Measurements from ENCODE around the gene ADAMTS6. TPM values are rescaled to one million over a fixed set of nuclear protein-coding genes. Genes with fewer than 3 reads are reported as not detected.

ADAMTS6 gene
- total RNA-seq, 3 donors from 2014 or later (not counting 1 experiment from before 2014, with no cell fraction given), result 0.47 to 1.4 (median 1.1) TPM

DNA sequence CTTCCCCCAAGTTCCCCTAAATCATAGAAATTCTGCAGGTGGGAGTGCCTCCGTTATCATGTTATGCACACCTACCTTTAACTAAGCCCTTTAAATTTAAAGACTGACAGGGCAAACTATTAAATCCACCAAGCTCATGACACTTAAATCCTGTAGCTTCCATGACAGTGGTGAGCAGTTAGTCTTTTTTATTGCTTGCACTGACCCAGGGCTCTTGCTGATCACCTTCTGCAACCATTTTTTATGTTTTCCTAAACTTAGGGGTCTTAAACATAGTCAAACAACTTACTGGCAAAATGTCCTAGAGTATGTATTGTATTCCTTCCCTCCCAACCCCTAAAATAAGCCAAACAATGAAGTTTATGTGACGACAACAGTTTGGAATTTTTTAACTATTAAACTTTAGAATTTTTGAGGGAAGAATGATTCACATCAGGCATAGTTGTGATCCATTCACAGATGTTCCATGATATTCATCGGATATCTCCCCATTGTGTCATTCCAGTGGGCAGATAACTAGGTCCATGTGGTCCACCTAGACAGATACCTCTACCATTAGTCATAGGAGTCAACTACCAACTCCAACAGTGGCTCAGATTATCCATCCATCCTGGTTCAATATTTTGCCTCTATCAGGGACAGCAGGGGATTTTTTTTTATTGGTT, 283.1 kb downstream of the ADAMTS6 start:
- ATAC-seq (no peak), DNase-seq (no peak)
- Mint-ChIP-seq H3K36me3 (no peaks in the 10 kb centered on the region), H3K9me3 (no peaks in the 10 kb centered on the region), H3K27me3 (ENCODE audit: low read depth in 2 of 2) (peaks cover 0 to 3% of the 10 kb centered on the region in 2 donors), H3K27ac (no peak overlapping the region), H3K4me1 (no peaks in the 10 kb centered on the region), H3K4me3 (no peak overlapping the region)
- Histone ChIP-seq H3K9me3 (ENCODE audit: control insufficient read depth, insufficient read depth, low read length) (no peaks in the 10 kb centered on the region), H3K4me1 (ENCODE audit: control insufficient read depth, insufficient read depth, low read length) (no peaks in the 10 kb centered on the region), H3K27me3 (ENCODE audit: control insufficient read depth, insufficient read depth, low read length) (no peaks in the 10 kb centered on the region), H3K27ac (ENCODE audit: low read length) (no peak overlapping the region), H3K36me3 (ENCODE audit: control insufficient read depth, insufficient read depth, low read length) (no peaks in the 10 kb centered on the region), H3K4me3 (ENCODE audit: low read length) (no peak overlapping the region)
- intact Hi-C loops (cut with micrococcal nuclease), result no loop called here
- 98% methylated on average over 2 of the region's 3 CpGs for WGBS (ENCODE audit: insufficient coverage)
- TF ChIP-seq, protein P1, sequence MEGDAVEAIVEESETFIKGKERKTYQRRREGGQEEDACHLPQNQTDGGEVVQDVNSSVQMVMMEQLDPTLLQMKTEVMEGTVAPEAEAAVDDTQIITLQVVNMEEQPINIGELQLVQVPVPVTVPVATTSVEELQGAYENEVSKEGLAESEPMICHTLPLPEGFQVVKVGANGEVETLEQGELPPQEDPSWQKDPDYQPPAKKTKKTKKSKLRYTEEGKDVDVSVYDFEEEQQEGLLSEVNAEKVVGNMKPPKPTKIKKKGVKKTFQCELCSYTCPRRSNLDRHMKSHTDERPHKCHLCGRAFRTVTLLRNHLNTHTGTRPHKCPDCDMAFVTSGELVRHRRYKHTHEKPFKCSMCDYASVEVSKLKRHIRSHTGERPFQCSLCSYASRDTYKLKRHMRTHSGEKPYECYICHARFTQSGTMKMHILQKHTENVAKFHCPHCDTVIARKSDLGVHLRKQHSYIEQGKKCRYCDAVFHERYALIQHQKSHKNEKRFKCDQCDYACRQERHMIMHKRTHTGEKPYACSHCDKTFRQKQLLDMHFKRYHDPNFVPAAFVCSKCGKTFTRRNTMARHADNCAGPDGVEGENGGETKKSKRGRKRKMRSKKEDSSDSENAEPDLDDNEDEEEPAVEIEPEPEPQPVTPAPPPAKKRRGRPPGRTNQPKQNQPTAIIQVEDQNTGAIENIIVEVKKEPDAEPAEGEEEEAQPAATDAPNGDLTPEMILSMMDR (IDR thresholded peaks at IDR 0.05), result no peak

DNA sequence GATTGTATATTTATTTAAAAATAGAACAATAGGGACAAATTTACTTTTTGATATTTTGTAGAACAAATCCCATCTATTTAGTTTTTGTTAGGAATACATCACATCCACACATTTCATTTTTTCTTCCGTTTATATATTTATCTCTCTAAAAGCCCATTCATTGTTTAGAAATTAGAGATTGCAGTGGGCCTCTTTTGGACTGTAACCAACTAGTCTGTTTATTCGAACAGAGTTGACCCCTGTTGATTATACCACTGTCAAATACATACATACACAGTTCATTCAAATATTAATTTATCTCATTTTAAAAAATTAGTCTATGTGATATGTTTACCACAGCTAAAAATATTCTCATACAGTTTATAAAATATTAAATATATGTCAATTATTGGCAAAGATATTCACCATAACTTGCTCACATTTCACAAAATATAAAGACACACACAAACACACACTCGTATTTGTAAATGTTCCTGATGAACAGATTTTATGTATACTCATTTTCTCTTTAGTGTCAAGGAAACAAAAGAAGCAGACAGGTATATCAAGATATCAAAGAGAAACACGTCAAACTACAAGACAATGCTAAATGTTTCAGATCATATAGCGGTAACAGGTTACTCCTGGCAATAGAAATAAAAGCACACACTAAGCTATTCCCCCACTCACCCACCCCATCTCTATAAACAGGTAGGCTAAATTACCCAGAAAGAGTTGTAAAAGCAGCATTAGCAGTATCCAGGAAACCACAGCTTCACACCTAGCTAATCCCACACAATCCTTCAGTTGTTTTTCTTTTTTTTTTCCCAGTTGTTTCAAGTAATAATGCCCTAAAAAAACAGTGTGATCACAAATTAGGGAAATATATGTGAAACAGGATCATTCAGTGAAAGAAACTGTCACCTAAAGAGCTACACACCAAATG, 283.9 kb downstream of the ADAMTS6 start:
- peaks cover 0 to 3% of the 10 kb centered on the region in 2 donors for H3K27me3 Mint-ChIP-seq (ENCODE audit: low read depth in 2 of 2)
- no peak for DNase-seq

DNA sequence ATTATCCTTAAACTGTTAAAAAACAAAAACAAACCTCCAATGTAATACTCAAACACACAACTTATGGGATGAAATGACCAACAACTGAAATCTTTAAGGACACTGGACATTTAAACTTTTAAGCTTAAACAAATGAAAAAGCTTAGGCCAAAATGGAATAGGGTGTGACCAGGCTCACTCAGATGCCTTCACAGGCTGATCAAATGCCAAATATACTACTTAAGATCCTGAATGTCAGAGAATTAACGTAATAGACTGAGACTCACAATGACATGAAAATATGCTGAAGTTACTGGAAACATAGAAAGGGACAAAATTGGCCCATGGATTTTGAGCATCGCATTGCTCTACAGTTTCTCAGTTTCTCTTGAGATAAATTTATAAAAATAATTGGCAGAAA, 286.8 kb downstream of the ADAMTS6 start:
- Histone ChIP-seq H3K9me3 (ENCODE audit: control insufficient read depth, insufficient read depth, low read length) (no peaks in the 10 kb centered on the region), H3K4me3 (ENCODE audit: low read length) (no peak overlapping the region), H3K36me3 (ENCODE audit: control insufficient read depth, insufficient read depth, low read length) (no peaks in the 10 kb centered on the region), H3K27me3 (ENCODE audit: control insufficient read depth, insufficient read depth, low read length) (no peaks in the 10 kb centered on the region), H3K4me1 (ENCODE audit: control insufficient read depth, insufficient read depth, low read length) (no peaks in the 10 kb centered on the region), H3K27ac (ENCODE audit: low read length) (no peak overlapping the region)
- no peaks in the 10 kb centered on the region for H3K9me3 Mint-ChIP-seq
- intact Hi-C loops (cut with micrococcal nuclease), result no loop called here
- no peaks in the 10 kb centered on the region for H3K4me1 Mint-ChIP-seq
- H3K27ac Mint-ChIP-seq, result no peak overlapping the region
- no peaks in the 10 kb centered on the region for H3K36me3 Mint-ChIP-seq
- ATAC-seq (no peak), DNase-seq (no peak)
- peaks cover 0 to 5% of the 10 kb centered on the region in 2 donors for H3K27me3 Mint-ChIP-seq (ENCODE audit: low read depth in 2 of 2)
- WGBS (ENCODE audit: insufficient coverage), result 85% methylated on average over 2 of the region's 2 CpGs
- H3K4me3 Mint-ChIP-seq, result no peak overlapping the region
- TF ChIP-seq, protein P1 (IDR thresholded peaks at IDR 0.05), result no peak

More for the DNA sequence above, 283.9 kb downstream of the ADAMTS6 start:
- no peaks in the 10 kb centered on the region for H3K9me3 Mint-ChIP-seq
- no peaks in the 10 kb centered on the region for H3K4me1 ChIP-seq (ENCODE audit: control insufficient read depth, insufficient read depth, low read length)
- TF ChIP-seq, protein P1 (IDR thresholded peaks at IDR 0.05), result no peak
- H3K4me3 ChIP-seq (ENCODE audit: low read length), result no peak overlapping the region
- H3K27ac ChIP-seq (ENCODE audit: low read length), result no peak overlapping the region
- H3K27ac Mint-ChIP-seq, result no peak overlapping the region
- H3K4me1 Mint-ChIP-seq, result no peaks in the 10 kb centered on the region
- 77% methylated on average over 3 of the region's 5 CpGs for WGBS (ENCODE audit: insufficient coverage)
- intact Hi-C loops (cut with micrococcal nuclease), result no loop called here
- H3K36me3 ChIP-seq (ENCODE audit: control insufficient read depth, insufficient read depth, low read length), result no peaks in the 10 kb centered on the region
- ATAC-seq, result no peak
- no peaks in the 10 kb centered on the region for H3K36me3 Mint-ChIP-seq
- no peaks in the 10 kb centered on the region for H3K9me3 ChIP-seq (ENCODE audit: control insufficient read depth, insufficient read depth, low read length)
- no peaks in the 10 kb centered on the region for H3K27me3 ChIP-seq (ENCODE audit: control insufficient read depth, insufficient read depth, low read length)
- H3K4me3 Mint-ChIP-seq, result no peak overlapping the region
